Dendritic cell treated with granulocyte-macrophage colony-stimulating factor and Interleukin-4, amounts not matched to agents 40 ng/mL and 50 ng/mL, for 4 days (primary cell): Measurements from ENCODE around the gene PODN.

ENCODE experiments used
- H3K27ac Mint-ChIP-seq: one replicate; pipeline ENCODE4 v1.8.0; 2022; ENCODE audit warnings: mild to moderate bottlenecking, mixed read lengths
- H3K27me3 Mint-ChIP-seq: one replicate; pipeline ENCODE4 v1.8.0; 2022; ENCODE audit warnings: mild to moderate bottlenecking, mixed read lengths
- H3K36me3 Mint-ChIP-seq: one replicate; pipeline ENCODE4 v1.8.0; 2022; ENCODE audit warnings: low read depth, mixed read lengths
- H3K4me1 Mint-ChIP-seq: one replicate; pipeline ENCODE4 v1.8.0; 2022; ENCODE audit warnings: low read depth, mixed read lengths
- H3K4me3 Mint-ChIP-seq: one replicate; pipeline ENCODE4 v1.8.0; 2022; ENCODE audit warnings: mild to moderate bottlenecking, moderate library complexity, mixed read lengths
- H3K9me3 Mint-ChIP-seq: one replicate; pipeline ENCODE4 v1.8.0; 2022; ENCODE audit warnings: mixed read lengths
- intact Hi-C: fragments of 100-400 bp; cut with micrococcal nuclease; formaldehyde crosslinking; loops from one replicate; pipeline ENCODE4 v1.15.0; 2022

Gene PODN

GRCh38 chr1:53129891-53130597, 68.0 kb downstream of the PODN start:
- H3K4me1 Mint-ChIP-seq, result peaks cover 6% of the 10 kb centered on the region

GRCh38 chr1:53130598-53130877, 68.5 kb downstream of the PODN start:
- no peak overlapping the region for H3K4me3 Mint-ChIP-seq
- H3K4me1 Mint-ChIP-seq, result peaks cover 6% of the 10 kb centered on the region
- intact Hi-C loops, result no loop called here
- H3K9me3 Mint-ChIP-seq, result no peaks in the 10 kb centered on the region
- H3K36me3 Mint-ChIP-seq, result no peaks in the 10 kb centered on the region
- no peaks in the 10 kb centered on the region for H3K27me3 Mint-ChIP-seq
- no peak overlapping the region for H3K27ac Mint-ChIP-seq

More at GRCh38 chr1:53129891-53130597, 68.0 kb downstream of the PODN start:
- intact Hi-C loops, result no loop called here
- Mint-ChIP-seq H3K27me3 (no peaks in the 10 kb centered on the region), H3K9me3 (no peaks in the 10 kb centered on the region), H3K4me3 (no peak overlapping the region), H3K36me3 (no peaks in the 10 kb centered on the region), H3K27ac (no peak overlapping the region)

GRCh38 chr1:53130878-53131589, 69.0 kb downstream of the PODN start:
- Mint-ChIP-seq H3K4me3 (no peak overlapping the region), H3K27ac (no peak overlapping the region), H3K36me3 (no peaks in the 10 kb centered on the region), H3K27me3 (no peaks in the 10 kb centered on the region), H3K4me1 (peaks cover 6% of the 10 kb centered on the region), H3K9me3 (no peaks in the 10 kb centered on the region)
- intact Hi-C loops, result no loop called here

- intact Hi-C loops, result no loop called here
- Mint-ChIP-seq H3K4me3 (no peak overlapping the region), H3K27me3 (no peaks in the 10 kb centered on the region), H3K9me3 (no peaks in the 10 kb centered on the region), H3K4me1 (peaks cover 6% of the 10 kb centered on the region), H3K27ac (no peak overlapping the region), H3K36me3 (no peaks in the 10 kb centered on the region)
Measured at GRCh38 chr1:53131590-53131938, 69.6 kb downstream of the PODN start.

- Mint-ChIP-seq H3K9me3 (peaks cover under 1% of the 10 kb centered on the region), H3K4me3 (no peak overlapping the region), H3K27me3 (no peaks in the 10 kb centered on the region), H3K27ac (no peak overlapping the region), H3K4me1 (peaks cover 6% of the 10 kb centered on the region), H3K36me3 (no peaks in the 10 kb centered on the region)
- intact Hi-C loops, result no loop called here
Measured at GRCh38 chr1:53132176-53132575, 70.2 kb downstream of the PODN start.

GRCh38 chr1:53133261-53134041, 71.4 kb downstream of the PODN start:
- H3K4me1 Mint-ChIP-seq, result peaks cover 6% of the 10 kb centered on the region
- peaks cover 13% of the 10 kb centered on the region for H3K9me3 Mint-ChIP-seq
- intact Hi-C loops, result no loop called here
- peaks cover 2% of the 10 kb centered on the region for H3K27me3 Mint-ChIP-seq
- H3K27ac Mint-ChIP-seq, result no peak overlapping the region
- H3K36me3 Mint-ChIP-seq, result peaks cover 6% of the 10 kb centered on the region
- no peak overlapping the region for H3K4me3 Mint-ChIP-seq

GRCh38 chr1:53134042-53134485, 72.1 kb downstream of the PODN start:
- Mint-ChIP-seq H3K27me3 (peaks cover 2% of the 10 kb centered on the region), H3K9me3 (peaks cover 13% of the 10 kb centered on the region), H3K36me3 (peaks cover 6% of the 10 kb centered on the region), H3K4me3 (no peak overlapping the region), H3K27ac (no peak overlapping the region), H3K4me1 (peaks cover 6% of the 10 kb centered on the region)
- intact Hi-C loops, result no loop called here
